MM.1S (cell line): ENCODE measurements around the gene GASK1B.

ENCODE experiments used
- DNase-seq: peaks from one replicate; pipeline ENCODE4 v3.0.0-alpha.2; 2015
- H2AFZ ChIP-seq: fragments of 300-600 bp; sonication (generic); 2 replicates; pipeline ENCODE4 v1.6.0; 2016; ENCODE audit warnings: antibody characterized with exemption, low read length
- H3F3A ChIP-seq: fragments of 300-600 bp; sonication (generic); 2 replicates; pipeline ENCODE4 v1.6.1; 2016; ENCODE audit warnings: mild to moderate bottlenecking, antibody characterized with exemption, low read length, moderate library complexity, mixed read lengths; ENCODE audit not compliant: insufficient read depth
- H3K27ac ChIP-seq: fragments of 300-600 bp; sonication (generic); 2 replicates; pipeline ENCODE4 v1.5.1; 2016; ENCODE audit warnings: mild to moderate bottlenecking, low read length
- H3K27me3 ChIP-seq: fragments of 300-600 bp; sonication (generic); replicated peaks from 2 replicates; pipeline ENCODE4 v1.6.0; 2016; ENCODE audit warnings: low read length; ENCODE audit not compliant: insufficient read depth
- H3K36me3 ChIP-seq: fragments of 300-600 bp; sonication (generic); replicated peaks from 2 replicates; pipeline ENCODE4 v1.6.1; 2016; ENCODE audit warnings: mild to moderate bottlenecking, low read length, mixed read lengths; ENCODE audit not compliant: insufficient read depth
- H3K4me1 ChIP-seq: fragments of 300-600 bp; sonication (generic); 2 replicates; pipeline ENCODE4 v1.6.1; 2016; ENCODE audit warnings: low read length, mixed read lengths
- H3K4me2 ChIP-seq: fragments of 300-600 bp; sonication (generic); 2 replicates; pipeline ENCODE4 v1.6.0; 2016; ENCODE audit warnings: low read depth, low read length
- H3K4me3 ChIP-seq: fragments of 300-600 bp; sonication (generic); 2 replicates; pipeline ENCODE4 v1.5.1; 2016; ENCODE audit warnings: low read length, mixed read lengths
- H3K79me2 ChIP-seq: fragments of 300-600 bp; sonication (generic); 2 replicates; pipeline ENCODE4 v1.6.1; 2016; ENCODE audit warnings: mixed run types, low read length, mixed read lengths
- H3K9ac ChIP-seq: fragments of 300-600 bp; sonication (generic); 2 replicates; pipeline ENCODE4 v1.6.1; 2016; ENCODE audit warnings: low read length, mixed read lengths
- H3K9me2 ChIP-seq: fragments of 300-600 bp; sonication (generic); replicated peaks from 2 replicates; pipeline ENCODE4 v1.6.1; 2016; ENCODE audit warnings: mild to moderate bottlenecking, low read length, mixed read lengths; ENCODE audit not compliant: insufficient read depth
- H3K9me3 ChIP-seq: fragments of 300-600 bp; sonication (generic); replicated peaks from 2 replicates; pipeline ENCODE4 v1.6.1; 2016; ENCODE audit warnings: mild to moderate bottlenecking, low read length, mixed read lengths; ENCODE audit not compliant: insufficient read depth
- H4K20me1 ChIP-seq: fragments of 300-600 bp; sonication (generic); 2 replicates; pipeline ENCODE4 v1.6.1; 2016; ENCODE audit warnings: mild to moderate bottlenecking, low read length, moderate library complexity, mixed read lengths; ENCODE audit not compliant: insufficient read depth
- CTCF ChIP-seq: fragments of 300-600 bp; sonication (generic); IDR thresholded peaks from 2 replicates; pipeline ENCODE4 v1.5.1; 2016; ENCODE audit warnings: antibody characterized with exemption, low read length, mixed read lengths
- EZH2 ChIP-seq: fragments of 300-600 bp; sonication (generic); optimal IDR thresholded peaks from 2 replicates; pipeline ENCODE3; 2017; ENCODE audit warnings: low read depth, mild to moderate bottlenecking, antibody characterized with exemption, low read length, mixed read lengths
- EZH2phosphoT487 ChIP-seq: fragments of 300-600 bp; sonication (generic); IDR thresholded peaks from 2 replicates; pipeline ENCODE4 v1.6.1; 2018; ENCODE audit warnings: antibody characterized with exemption, low read length

GASK1B gene

GRCh38 chr4:158131027-158131426, 41.8 kb downstream of the GASK1B start:
- TF ChIP-seq EZH2phosphoT487, result no peak
- TF ChIP-seq EZH2, result no peak
- TF ChIP-seq CTCF, result no peak
- Histone ChIP-seq H3K4me2 (no peak overlapping the region), H3K9ac (no peak overlapping the region), H3K4me3 (no peak overlapping the region), H2AFZ (no peak overlapping the region), H3K79me2 (no peaks in the 10 kb centered on the region), H3K27me3 (no peaks in the 10 kb centered on the region), H3K9me3 (no peaks in the 10 kb centered on the region), H3F3A (no peaks in the 10 kb centered on the region), H4K20me1 (no peaks in the 10 kb centered on the region), H3K36me3 (no peaks in the 10 kb centered on the region), H3K9me2 (no peaks in the 10 kb centered on the region), H3K27ac (no peak overlapping the region), H3K4me1 (no peaks in the 10 kb centered on the region)
- DNase-seq, result no peak

GRCh38 chr4:158130204-158130603, 42.6 kb downstream of the GASK1B start:
- Histone ChIP-seq H3K4me1 (no peaks in the 10 kb centered on the region), H3K9me2 (no peaks in the 10 kb centered on the region), H3F3A (no peaks in the 10 kb centered on the region), H3K9ac (no peak overlapping the region), H3K9me3 (no peaks in the 10 kb centered on the region), H3K4me3 (no peak overlapping the region), H3K27me3 (no peaks in the 10 kb centered on the region), H4K20me1 (no peaks in the 10 kb centered on the region), H3K27ac (no peak overlapping the region), H3K79me2 (no peaks in the 10 kb centered on the region), H2AFZ (no peak overlapping the region), H3K36me3 (no peaks in the 10 kb centered on the region), H3K4me2 (no peak overlapping the region)
- TF ChIP-seq CTCF (no peak), EZH2phosphoT487 (no peak), EZH2 (no peak)
- no peak for DNase-seq

- H3K27ac ChIP-seq, result no peak overlapping the region
- no peaks in the 10 kb centered on the region for H3F3A ChIP-seq
- H3K9me2 ChIP-seq, result no peaks in the 10 kb centered on the region
- TF ChIP-seq EZH2phosphoT487 (no peak), CTCF (no peak), EZH2 (no peak)
- H3K4me1 ChIP-seq, result no peaks in the 10 kb centered on the region
- no peak overlapping the region for H3K9ac ChIP-seq
- no peaks in the 10 kb centered on the region for H4K20me1 ChIP-seq
- no peak overlapping the region for H3K4me2 ChIP-seq
- no peaks in the 10 kb centered on the region for H3K79me2 ChIP-seq
- no peaks in the 10 kb centered on the region for H3K27me3 ChIP-seq
- H3K9me3 ChIP-seq, result no peaks in the 10 kb centered on the region
- no peaks in the 10 kb centered on the region for H3K36me3 ChIP-seq
- no peak for DNase-seq
- H3K4me3 ChIP-seq, result no peak overlapping the region
- H2AFZ ChIP-seq, result no peak overlapping the region
These were observed 43.1 kb downstream of the GASK1B start for GRCh38 chr4:158129694-158130093.

- Histone ChIP-seq H4K20me1 (no peaks in the 10 kb centered on the region), H3K4me3 (no peak overlapping the region), H3K27ac (no peak overlapping the region), H3K36me3 (no peaks in the 10 kb centered on the region), H3K9me3 (no peaks in the 10 kb centered on the region), H3K9me2 (no peaks in the 10 kb centered on the region), H3K4me1 (no peaks in the 10 kb centered on the region), H3K9ac (no peak overlapping the region), H3K27me3 (no peaks in the 10 kb centered on the region), H3K79me2 (no peaks in the 10 kb centered on the region), H3F3A (no peaks in the 10 kb centered on the region), H2AFZ (no peak overlapping the region), H3K4me2 (no peak overlapping the region)
- DNase-seq, result no peak
- no peak for TF ChIP-seq EZH2
- no peak for TF ChIP-seq CTCF
- TF ChIP-seq EZH2phosphoT487, result no peak
These were observed 44.3 kb downstream of the GASK1B start for GRCh38 chr4:158128540-158128939.
